HG02642 (cell line): ENCODE results near the gene SPNS3.

Experiments used
- ATAC-seq: cut with Tn5 transposase; IDR thresholded peaks from one replicate; pipeline ENCODE4 v1.9.1; 2021; ENCODE audit warnings: mild to moderate bottlenecking; ENCODE audit not compliant: unreplicated experiment, poor library complexity

The SPNS3 gene

DNA sequence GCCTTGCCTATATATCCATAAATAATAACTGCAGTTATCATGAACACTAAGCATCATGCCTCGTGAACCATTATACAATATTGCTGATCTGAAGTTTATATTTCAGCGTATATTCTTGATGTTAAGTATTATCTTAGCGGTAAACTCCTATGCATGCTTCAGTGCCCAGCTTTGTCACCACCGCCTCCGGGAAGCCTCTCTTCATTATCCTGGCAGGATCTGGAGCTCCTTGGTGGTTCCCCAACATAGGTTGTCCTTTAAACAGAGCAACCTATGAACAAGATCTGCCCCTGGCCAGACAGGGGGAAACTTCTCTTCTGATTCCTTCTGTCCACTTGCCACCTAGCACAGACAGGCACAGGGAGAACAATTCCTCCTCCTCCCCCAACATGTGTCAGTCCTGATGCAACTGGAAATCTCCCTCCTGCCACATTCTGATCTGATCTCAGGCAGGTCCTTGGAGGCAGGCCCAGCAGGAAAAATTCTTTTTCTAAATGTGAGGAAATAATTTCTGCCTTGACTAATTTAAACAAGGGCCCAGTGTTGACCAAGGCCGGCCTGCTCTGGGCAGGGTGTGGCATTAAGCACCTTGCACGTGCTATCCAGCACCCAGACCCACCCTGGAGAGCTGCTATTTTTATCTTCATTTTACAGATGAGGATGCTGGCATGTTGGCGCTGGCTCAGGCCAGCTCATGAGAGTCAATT is 87.3 kb downstream of the SPNS3 start:
- ATAC-seq: no peak

DNA sequence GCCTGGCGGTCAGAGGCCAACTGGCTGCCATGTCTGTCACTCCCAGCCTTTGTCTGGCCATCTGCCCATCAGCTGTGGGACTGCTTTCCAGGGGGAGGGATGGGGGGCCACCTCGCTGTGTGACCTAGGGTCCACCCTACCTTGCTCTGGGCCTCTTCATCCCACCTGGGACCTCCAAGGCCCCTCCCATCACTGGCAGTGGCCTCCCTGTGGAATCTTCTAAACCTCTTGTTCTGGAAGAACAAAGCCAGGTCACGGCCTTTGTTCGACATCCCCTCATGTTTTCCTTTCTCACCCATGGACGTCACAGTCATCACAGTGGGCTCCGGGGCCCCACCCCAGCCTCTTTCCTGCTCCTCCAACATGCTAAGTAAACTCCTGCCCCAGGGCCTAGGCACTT is 88.9 kb downstream of the SPNS3 start:
- no peak for ATAC-seq

DNA sequence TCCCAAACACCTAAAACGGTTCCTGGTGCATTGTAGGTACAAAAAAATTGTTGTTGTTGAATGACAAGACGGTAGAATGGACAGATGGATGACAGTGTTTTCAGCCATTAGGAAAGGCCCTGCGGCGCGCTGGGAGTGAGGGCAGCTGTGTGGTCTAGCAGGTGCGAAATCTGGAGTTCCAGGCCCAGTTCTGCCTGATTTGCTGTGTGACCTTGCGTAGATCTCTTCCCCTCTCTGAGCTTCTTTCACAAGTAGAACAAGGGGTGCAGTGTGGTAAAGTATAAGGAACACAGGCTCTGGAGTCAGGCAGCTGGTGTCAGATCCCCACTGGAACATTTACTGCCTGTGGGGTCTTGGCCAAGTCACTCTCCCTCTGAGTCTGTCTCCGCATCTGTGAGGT is 90.2 kb downstream of the SPNS3 start:
- ATAC-seq: no peak

DNA sequence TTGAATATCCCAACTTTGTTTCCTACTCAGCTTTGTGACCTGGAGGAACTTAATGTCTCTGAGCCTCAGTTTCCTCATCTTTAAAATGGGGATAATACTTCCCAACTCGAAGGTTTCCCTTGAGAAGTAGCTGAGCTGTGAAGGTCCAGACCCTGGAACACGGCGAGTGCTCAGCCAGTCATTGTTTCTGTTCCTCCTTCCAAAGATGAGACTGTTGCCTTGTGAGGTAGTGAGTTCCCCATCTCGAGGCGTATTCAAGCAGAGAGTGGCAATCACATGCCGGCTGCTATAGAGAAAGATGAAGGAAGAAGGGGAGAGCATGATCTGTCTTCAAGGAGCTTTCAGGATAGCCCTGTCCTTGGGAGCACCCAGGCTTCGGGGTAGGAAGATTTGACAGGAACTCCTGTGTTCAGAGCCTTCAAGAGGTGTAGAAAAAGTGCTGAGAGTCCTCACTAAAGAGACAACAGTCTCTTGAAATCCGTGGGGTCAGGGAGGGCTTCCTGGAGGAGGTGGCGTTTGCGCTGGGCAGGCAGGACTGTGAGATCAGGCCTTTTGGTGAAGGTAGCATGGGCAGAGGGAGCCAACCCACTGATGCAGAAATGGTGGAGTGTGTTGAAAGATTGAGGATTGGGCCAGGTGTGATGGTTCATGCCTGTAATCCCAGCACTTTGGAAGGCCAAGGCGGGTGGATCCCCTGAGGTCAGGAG is 92.1 kb downstream of the SPNS3 start:
- ATAC-seq: no peak

DNA sequence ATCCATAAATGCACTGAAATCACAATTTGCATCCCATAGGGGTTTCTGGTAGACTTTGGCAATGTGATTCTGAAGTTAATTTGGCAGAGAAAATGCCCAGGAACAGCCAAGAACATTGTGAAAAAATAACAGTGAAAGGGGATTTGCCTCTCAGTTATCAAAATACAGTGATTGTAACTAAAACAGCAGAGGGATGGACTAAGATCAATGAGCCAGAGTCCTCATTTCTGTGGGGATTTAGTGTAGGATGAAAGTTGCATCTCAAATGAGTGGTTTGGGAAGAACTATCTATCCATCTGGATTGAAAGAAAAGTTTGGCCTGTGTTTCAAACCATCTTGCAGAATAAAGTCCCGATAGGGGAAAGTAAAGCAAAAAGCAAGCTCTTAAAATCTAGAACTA is 93.4 kb downstream of the SPNS3 start:
- no peak for ATAC-seq

DNA sequence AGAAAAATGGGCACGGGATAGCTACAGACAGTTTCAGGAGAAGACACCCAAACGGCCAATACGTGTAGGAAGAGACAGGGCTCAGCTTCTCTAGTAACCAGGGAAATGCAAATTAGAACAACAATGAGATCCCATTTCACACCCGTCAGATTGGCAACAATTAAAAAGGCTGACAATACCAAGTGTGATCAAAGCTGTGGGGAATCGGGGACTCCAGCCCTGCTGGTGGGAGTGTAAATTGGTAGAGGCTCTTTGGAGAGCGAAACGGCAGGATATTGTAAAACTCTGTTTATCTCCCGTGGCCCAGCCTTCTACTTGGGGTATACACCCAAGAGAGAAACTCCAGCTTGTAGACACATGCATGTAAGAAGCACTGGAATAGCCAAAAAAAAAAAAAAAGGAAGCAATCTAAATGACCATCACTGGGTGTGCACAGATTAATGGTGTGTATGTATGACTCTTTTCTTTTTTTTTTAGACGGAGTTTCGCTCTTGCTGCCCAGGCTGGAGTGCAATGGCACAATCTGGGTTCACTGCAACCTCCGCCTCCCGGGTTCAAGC is 93.9 kb downstream of the SPNS3 start:
- no peak for ATAC-seq

DNA sequence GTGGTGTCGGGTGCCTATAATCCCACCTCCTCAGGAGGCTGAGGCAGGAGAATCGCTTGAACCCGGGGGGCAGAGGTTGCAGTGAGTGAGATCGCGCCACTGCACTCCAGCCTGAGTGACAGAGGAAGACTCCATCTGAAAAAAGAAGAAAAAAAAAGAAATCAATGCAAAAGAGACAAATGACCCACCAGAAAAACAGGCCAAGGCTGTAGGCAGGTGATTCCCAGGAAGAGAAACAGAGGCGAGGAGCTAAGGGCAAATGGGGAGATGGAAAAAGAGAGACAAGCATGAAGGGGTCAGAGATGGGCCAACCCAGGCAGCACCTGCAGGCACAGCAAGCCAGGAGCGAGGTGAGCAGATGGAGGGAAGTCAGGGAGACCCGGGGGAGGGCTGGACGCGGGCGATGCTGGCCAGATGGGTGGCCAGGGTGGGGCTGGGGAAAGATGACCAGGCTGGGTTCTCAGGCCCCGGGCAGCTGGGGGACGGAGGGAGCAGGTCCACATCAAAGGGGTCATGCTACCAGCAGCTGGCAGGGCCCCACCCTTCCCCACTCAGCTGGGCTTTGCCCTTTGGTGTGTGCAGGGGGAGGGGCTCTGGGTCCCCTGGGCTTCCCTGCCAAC is 95.9 kb downstream of the SPNS3 start:
- ATAC-seq: no peak

DNA sequence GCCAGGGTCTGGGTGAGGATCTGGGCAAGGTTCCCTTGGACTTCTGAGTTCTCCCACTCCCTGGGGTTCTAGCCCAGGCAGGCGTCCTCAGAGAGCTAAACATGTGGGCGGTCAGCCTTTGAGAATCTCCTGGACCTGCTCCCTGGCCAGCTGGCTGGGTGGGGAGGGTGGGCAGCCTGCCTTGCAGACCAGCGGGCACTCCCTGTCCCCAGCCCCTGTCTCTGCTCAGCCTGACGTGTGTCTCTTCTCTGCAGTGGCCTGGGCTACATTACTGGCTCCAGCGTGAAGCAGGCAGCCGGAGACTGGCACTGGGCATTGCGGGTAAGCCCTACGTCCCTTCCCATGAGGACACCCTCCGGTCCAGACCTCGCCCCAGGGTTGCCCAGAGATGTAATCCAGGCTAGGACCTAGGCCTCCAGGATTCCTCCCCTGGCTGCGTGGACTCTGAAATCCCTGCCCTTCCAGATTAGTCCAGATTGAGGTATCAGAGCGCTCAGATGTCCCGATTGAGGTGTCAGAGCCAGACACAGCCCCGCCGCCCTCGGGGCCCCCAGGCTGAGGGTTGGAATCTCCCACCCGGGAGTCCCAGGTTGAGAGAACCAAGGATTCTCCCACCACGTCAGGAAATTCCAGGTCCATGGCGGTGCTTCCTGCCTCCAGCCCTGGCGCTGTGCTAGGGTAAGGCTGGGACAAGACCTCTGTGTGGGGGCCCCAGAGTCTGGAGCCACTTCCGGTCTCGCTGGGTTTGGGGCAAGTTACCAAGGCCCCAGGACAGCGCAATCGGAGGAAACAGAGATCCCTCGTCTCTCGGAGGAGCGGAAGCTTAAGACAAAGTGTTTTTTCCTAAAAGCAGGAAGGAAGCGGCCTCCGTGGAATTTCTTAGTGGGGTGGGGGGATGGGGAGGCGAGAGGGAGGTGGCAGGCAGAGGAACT is 97.3 kb downstream of the SPNS3 start:
- ATAC-seq: no peak

DNA sequence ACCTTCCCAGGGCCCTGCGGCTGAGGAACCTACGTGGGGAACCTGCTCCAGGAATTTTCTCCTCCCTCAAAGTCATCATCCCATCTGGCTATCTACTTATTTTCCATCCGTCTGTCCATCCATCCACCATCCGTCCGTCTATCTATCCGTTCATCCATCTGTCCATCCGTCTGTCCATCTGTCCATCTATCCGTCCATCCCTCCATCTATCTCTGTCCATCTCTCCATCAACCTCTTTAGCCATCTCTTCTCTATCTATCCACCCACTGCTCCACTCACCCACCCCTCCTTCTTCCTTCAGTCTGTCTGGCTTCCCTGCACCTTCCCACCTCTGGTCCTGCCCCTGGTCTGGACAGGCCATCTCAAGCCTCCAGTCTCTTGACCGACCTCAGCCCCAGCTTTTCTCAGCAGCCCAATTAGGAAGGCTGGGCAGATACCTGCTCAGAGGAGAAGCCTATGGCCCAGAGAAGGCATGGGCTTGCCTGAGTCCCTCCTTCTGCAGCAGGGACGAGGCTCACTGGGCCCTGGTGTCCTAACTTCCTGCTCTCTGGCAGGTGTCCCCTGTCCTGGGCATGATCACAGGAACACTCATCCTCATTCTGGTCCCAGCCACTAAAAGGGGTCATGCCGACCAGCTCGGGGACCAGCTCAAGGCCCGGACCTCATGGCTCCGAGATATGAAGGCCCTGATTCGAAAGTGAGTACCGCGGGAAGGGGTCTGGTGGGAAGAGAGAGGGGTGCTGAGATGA is 98.4 kb downstream of the SPNS3 start:
- ATAC-seq: no peak

DNA sequence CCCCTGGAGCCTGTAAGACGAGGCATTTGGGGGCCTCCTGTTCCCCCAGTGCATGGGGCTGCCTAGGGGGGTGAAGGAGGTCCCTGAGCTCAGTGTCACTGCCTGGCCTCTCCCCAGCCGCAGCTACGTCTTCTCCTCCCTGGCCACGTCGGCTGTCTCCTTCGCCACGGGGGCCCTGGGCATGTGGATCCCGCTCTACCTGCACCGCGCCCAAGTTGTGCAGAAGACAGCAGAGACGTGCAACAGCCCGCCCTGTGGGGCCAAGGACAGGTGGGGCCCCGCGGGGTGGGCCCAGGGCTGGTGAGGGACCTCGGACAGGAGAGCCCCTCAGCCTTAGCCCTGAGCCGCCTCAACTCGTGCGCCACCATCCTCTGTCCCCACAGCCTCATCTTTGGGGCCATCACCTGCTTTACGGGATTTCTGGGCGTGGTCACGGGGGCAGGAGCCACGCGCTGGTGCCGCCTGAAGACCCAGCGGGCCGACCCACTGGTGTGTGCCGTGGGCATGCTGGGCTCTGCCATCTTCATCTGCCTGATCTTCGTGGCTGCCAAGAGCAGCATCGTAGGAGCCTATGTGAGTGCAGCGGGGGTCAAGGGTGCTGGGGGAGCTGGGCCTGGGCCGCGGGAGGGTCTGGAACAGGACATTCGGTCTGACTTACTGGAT is 99.3 kb downstream of the SPNS3 start:
- ATAC-seq: no peak

DNA sequence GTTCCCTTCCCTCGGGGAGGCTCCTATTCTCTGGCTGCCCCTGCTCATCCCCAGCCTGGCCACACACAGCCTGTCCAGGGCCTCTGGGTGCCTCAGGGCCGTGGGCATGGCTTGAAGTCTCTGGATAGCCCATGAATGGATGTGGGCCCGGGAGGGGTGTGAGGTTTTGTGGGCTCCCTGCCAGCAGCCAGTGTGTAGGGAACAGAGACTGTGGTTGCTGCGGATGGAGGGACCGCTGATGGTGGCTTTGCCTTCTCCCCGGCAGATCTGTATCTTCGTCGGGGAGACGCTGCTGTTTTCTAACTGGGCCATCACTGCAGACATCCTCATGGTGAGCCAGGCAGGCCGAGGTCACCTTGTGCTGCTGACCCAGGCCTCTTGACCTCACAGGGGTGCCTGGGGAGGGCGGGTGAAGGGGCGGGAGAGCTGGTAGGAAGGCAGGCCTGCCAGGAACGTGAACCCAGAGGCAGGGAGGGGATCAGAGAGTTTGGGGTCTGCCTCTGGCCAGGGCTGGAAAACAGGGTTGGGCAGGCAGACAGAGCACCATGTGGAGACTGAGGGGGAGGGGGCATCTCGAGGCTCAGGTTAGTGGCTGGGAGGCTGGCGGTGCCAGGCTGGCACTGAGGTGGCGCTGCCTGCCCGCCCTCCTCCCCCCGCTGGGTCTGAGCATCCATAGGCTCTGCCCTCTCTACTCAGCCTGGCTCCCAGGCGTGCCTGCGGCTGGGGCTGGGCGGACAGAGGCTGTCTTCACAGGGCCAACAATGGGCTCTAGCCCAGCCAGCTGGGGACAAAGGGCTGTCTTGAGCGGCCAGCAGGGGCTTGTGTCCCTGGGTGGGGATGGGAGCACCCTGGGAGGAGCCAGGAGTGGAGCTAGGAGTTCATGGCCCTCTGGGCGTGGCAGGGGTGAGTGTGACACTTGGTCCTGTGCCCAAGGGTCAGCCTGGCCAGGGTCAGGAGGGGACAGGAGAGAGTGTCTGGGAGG is 100.1 kb downstream of the SPNS3 start:
- no peak for ATAC-seq

DNA sequence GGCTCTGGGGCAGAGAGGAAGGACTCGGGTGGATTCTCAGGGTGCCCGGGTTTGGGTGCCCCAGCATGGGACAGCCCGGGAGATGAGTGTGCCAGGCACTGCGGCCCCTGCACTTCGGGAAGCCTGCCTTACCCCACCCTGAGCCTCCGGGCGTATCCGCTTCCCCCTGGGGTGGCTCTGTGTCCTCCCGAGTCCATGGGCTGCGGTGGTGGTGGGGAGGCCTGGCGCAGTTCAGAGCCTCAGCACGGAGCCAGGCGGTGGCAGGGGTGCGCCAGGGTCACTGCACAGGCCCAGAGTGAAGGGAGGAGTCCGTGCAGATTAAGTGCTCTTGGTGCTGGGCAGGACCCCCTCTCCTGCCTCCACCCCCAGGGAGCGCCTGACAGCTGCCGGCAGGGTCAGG is 100.8 kb downstream of the SPNS3 start:
- ATAC-seq: no peak

DNA sequence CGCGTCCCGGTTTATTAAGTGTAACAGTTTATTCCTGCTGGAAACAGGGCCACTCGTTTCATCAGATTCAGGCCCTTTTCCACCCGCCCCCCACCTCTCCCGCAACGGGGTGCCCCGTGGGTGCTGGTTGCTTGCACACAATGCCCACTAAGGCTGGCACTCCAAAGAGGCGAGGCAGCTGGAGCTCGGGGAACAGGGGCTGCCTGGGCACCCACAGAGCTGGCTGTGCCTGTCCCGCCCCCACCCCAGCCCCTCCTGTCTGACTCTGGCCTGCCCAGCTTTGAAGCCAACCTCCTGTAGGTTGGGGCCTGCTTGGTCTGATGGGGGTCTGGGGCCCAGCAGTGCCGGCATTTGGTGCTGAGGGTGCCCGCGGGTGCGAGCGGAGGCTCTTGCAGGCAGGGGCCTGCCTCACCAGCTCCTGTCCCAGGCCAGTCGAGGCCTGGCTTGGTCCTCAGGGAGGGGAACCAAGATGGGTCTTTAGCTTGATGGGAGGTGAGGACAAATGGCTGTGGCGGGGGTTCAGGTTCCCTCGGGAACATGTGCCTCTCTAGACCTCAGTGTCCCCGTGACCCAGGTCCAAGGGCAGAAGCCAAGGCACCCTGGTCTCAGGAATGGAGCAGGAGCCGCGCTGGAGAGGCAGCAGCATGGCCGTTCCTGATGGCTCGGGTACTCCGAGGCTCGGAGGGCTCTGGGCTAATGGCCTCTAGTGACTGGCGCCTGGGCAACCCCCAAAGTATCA is 101.4 kb downstream of the SPNS3 start:
- no peak for ATAC-seq

DNA sequence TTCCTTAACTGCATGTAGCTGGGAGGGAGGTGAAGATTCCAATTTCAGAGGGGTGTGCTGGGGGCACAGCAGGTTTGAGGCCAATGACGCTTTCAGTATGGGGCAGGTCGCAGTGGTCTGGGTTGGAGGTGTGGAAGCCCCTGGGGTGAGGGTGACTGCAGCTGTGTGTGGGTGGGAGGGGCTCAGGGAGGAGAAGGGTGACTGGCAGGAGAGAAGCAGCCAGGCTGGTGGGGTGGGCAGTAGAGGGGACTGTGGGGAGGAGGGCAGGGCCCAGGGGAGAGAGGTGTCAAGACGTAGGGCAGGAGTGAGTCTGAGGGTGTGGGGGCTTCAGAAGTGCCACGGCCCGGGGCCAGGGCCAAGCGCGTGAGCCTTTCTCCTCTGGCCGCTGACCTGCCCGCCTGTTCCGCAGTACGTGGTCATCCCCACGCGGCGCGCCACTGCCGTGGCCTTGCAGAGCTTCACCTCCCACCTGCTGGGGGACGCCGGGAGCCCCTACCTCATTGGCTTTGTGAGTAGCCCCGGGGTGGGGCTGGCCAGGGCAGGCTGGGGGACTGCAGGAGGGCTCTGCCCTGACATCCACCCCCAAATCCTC is 102.0 kb downstream of the SPNS3 start:
- ATAC-seq: no peak

DNA sequence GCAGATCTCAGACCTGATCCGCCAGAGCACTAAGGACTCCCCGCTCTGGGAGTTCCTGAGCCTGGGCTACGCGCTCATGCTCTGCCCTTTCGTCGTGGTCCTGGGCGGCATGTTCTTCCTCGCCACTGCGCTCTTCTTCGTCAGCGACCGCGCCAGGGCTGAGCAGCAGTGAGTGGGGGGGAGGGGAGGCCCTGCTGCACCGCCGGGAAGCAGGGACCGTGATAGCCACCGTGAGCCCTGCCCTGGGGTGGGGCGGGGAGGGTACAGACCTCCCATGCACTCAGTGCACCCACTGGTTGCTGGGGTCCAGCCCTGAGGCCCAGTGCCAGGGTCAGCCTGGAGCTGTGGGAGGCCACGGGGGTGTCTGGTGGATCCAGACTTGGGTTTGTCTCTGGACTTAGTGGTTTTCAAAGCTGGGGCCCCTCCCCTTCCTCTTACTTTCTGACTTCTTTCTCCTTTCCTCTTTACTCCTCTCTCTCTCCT is 102.6 kb downstream of the SPNS3 start:
- no peak for ATAC-seq

DNA sequence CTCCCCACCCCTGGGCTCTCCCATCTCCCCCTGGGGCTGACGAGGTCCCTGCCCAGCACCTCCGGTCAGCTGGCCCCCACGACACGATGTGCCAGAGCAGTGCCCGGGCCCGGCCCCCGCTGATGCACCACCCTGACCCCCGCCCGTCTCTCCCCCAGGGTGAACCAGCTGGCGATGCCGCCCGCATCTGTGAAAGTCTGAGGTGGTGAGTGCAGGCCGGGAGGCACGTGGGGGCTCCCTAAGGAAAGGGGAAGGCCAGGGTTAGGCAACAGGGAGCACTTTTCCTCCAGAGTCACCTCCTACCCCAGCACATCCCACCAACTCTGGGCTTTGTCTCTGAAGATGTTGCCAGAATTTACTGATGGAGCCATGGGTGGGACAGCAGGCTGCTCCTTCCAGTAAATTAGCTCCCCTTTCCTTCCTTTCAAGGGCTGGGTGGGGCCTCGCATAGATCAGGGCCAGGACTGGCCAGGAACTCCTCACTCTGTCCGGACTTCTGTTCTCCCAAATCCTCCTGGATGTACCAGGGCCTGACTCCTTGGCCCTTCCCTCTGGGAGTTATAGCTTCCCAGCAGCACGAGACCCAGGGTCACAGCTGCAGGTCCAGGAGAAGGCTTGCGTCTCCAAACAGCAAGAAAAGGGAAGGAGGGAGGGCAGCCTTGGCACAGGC is 103.1 kb downstream of the SPNS3 start:
- ATAC-seq: no peak
